A549 (cell line): ENCODE measurements around the gene TMTC1. TPM values are rescaled to one million over a fixed set of nuclear protein-coding genes. Genes with fewer than 3 reads are reported as not detected.

ENCODE experiments used
- ATAC-seq, 2 experiments: fragments of 200-7000 bp in 1 of 2; fragments of >200 bp in 1 of 2; cut with Nextera tagmentation in 1 of 2; cut with Tn5 transposase in 1 of 2; 3 replicates each; pipeline versions ENCODE4 v1.8.0 to v1.9.1; 2018 to 2020; ENCODE audit warnings: mild to moderate bottlenecking in 1 of 2, moderate library complexity in 1 of 2
- CTCF ChIA-PET: fragments of 300-600 bp; sonication (Branson Sonifier 250); formaldehyde crosslinking; extraction: SDS; loops from one replicate; lab custom pipeline; 2021; ENCODE audit warnings: antibody characterized with exemption, inconsistent platforms; lab: Yijun Ruan, JAX
- POLR2A ChIA-PET: fragments of 350-600 bp; formaldehyde crosslinking; extraction: SDS; loops from one replicate; lab custom pipeline; 2021; ENCODE audit warnings: antibody characterized with exemption, inconsistent platforms; lab: Yijun Ruan, JAX
- DNase-seq, 2 experiments: peaks; one replicate each; pipeline versions ENCODE4 v3.0.0 to v3.0.0-alpha.2; 2011 to 2016; ENCODE audit warnings: low read depth in 1 of 2, low spot score in 1 of 2
- FAIRE-seq: peaks from 2 replicates; lab custom pipeline; 2011; peaks lifted over from hg19 to GRCh38; lab: Jason Lieb, UNC
- H3K27ac ChIP-seq, 2 experiments: fragments of >200 bp; sonication (Bioruptor Twin); formaldehyde crosslinking; 3 replicates each; pipeline ENCODE4 v1.5.1; 2016 to 2017
- H3K4me1 ChIP-seq: fragments of >200 bp; sonication (Bioruptor Twin); formaldehyde crosslinking; 3 replicates; pipeline ENCODE4 v1.6.1; 2016
- H3K4me2 ChIP-seq: fragments of >200 bp; sonication (Bioruptor Twin); formaldehyde crosslinking; 3 replicates; pipeline ENCODE4 v1.6.1; 2016
- H3K4me3 ChIP-seq: fragments of >200 bp; sonication (Bioruptor Twin); formaldehyde crosslinking; 3 replicates; pipeline ENCODE4 v1.5.1; 2016
- H3K9me3 ChIP-seq: fragments of >200 bp; sonication (Bioruptor Twin); formaldehyde crosslinking; 3 replicates; pipeline ENCODE4 v1.6.1; 2016
- ATOH8 ChIP-seq: fragments of 250-450 bp; sonication (Bioruptor Pico); IDR thresholded peaks from 2 replicates; pipeline ENCODE4 v1.5.0; 2020; ENCODE audit warnings: low read depth, mild to moderate bottlenecking, moderate library complexity
- BCL3 ChIP-seq: fragments of >200 bp; sonication (Bioruptor Twin); formaldehyde crosslinking; IDR thresholded peaks from 3 replicates; pipeline ENCODE4 v1.6.1; 2016
- CBX8 ChIP-seq: fragments of 200-600 bp; sonication (generic); IDR thresholded peaks from 2 replicates; pipeline ENCODE4 v1.6.1; 2016
- ELK1 ChIP-seq: fragments of 150-350 bp; IDR thresholded peaks from 2 replicates; pipeline ENCODE4 v1.6.1; 2014; ENCODE audit warnings: low read depth, mild to moderate bottlenecking, low read length
- FOSB ChIP-seq: fragments of 250-450 bp; sonication (Bioruptor Pico); IDR thresholded peaks from 2 replicates; pipeline ENCODE4 v1.5.0; 2020; ENCODE audit warnings: mild to moderate bottlenecking, moderate library complexity
- HDAC2 ChIP-seq: fragments of 200-600 bp; sonication (generic); IDR thresholded peaks from 2 replicates; pipeline ENCODE4 v1.6.1; 2016
- JUN ChIP-seq, 2 experiments: fragments of >200 bp; sonication (Bioruptor Twin); formaldehyde crosslinking; IDR thresholded peaks; 2 replicates in 1 of 2; 3 replicates in 1 of 2; pipeline ENCODE4 v1.6.1; 2016 to 2017
- KDM5A ChIP-seq: fragments of 200-600 bp; sonication (generic); IDR thresholded peaks from 2 replicates; pipeline ENCODE4 v1.6.1; 2016; ENCODE audit warnings: antibody characterized with exemption, mild to moderate bottlenecking
- MYC ChIP-seq: IDR thresholded peaks from 2 replicates; pipeline ENCODE4 v1.6.1; 2012; ENCODE audit warnings: mild to moderate bottlenecking, inconsistent platforms, low read length, improper control_type of control experiment, borderline replicate concordance
- RAD21 ChIP-seq, 2 experiments: fragments of >200 bp in 1 of 2; sonication (Bioruptor Twin) in 1 of 2; formaldehyde crosslinking in 1 of 2; IDR thresholded peaks in 1 of 2; conservative IDR thresholded peaks in 1 of 2; 2 replicates in 1 of 2; 3 replicates in 1 of 2; pipeline ENCODE4 v1.6.1; 2012 to 2018; ENCODE audit warnings: inconsistent platforms in 1 of 2
- RNF2 ChIP-seq: fragments of 200-600 bp; sonication (generic); IDR thresholded peaks from 2 replicates; pipeline ENCODE4 v1.6.1; 2016; ENCODE audit warnings: low read depth, mild to moderate bottlenecking, antibody characterized with exemption, moderate library complexity, borderline replicate concordance
- ZC3H11A ChIP-seq: fragments of 450-650 bp; IDR thresholded peaks from 2 replicates; pipeline ENCODE4 v1.6.1; 2014; ENCODE audit warnings: antibody characterized with exemption, mild to moderate bottlenecking
- WGBS: methylation state at CpG from one replicate; pipeline ENCODE4 v1.1.6; 2017; ENCODE audit errors: missing lambda C conversion rate; 5-methylcytosine and 5-hydroxymethylcytosine counted together
- polyA plus RNA-seq, 4 experiments: library from polyadenylated mRNA; depleted of rRNA in 3 of 4; stranded (reverse); fragments of >200 nt; fragmentation: RNase III in 1 of 4; extraction: RNeasy Plus Mini Kit Qiagen cat#74134 plus additional on column Dnase treatment in 1 of 4; gene quantifications; 2 replicates in 3 of 4; 3 replicates in 1 of 4; pipeline ENCODE4 v1.2.3, GENCODE V29; 2011 to 2017
- TF ChIP-seq, protein P1 (sequence below): fragments of >200 bp; sonication (Bioruptor Twin); formaldehyde crosslinking; IDR thresholded peaks from 2 replicates; pipeline ENCODE4 v1.6.1; 2016

Gene TMTC1
- polyA plus RNA-seq, 2 of the 4 experiments (the other 2 are of a cell fraction), result 0.28 TPM; not detected in 1

DNA sequence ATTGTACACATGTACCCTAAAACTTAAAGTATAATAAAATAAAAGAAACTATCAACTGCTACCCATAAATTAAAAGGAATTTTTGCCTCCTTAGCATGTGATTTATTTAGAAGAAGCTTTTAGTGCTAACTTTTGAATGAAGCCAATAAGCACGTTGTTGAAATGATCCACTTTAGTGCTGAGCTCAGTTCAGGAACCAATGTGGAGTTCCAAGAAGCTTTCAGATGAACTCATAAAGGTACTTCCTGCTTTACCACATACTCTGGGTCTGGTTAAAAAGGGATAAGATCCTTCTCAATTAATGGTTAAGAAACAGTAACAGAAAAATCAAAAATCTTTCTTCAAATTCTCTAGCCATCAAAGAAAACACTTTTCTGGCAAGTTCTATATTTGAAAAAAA is 39.4 kb downstream of the TMTC1 start:
- no peaks in the 10 kb centered on the region for H3K4me1 ChIP-seq
- POLR2A ChIA-PET, result interaction anchor here (0.5 kb wide), 1 partner anchor 500 kb away, joined by 4 read pairs; no protein-coding TSS in a partner anchor
- DNase-seq (no peak), ATAC-seq (no peak), FAIRE-seq (no peak)
- TF ChIP-seq HDAC2 (no peak), FOSB (CRISPR knock-in tag) (no peak)
- H3K4me2 ChIP-seq, result no peak overlapping the region
- no peak overlapping the region for H3K4me3 ChIP-seq
- CTCF ChIA-PET, result interaction anchor here (0.7 to 1.2 kb wide), 2 partner anchors 14 to 74 kb away, joined by 3 to 4 read pairs; no protein-coding TSS in a partner anchor
- WGBS, result 3% methylated on average over 1 of the region's 1 CpG
- H3K9me3 ChIP-seq, result no peaks in the 10 kb centered on the region
- no peak overlapping the region for H3K27ac ChIP-seq

DNA sequence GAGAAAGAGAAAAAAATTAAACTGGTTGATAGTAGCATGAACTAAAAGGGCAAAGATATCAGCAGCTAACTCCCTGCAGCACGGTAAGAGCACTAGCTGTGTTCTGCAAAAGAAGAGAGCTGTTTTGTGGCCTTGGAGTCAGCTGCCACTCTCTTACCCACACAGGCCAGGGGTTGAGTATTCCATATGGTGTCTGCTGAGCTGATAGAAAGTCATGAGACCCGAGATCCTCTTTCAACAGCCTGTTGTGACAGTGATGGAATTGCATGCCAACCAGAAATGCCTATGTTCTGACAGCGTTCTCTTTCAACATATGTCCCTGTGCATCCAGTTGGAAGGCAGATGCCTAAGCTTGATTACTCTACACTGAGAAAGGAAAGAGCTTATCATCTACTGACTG is 39.9 kb downstream of the TMTC1 start:
- no peaks in the 10 kb centered on the region for H3K9me3 ChIP-seq
- no peak for DNase-seq
- TF ChIP-seq, protein P1, sequence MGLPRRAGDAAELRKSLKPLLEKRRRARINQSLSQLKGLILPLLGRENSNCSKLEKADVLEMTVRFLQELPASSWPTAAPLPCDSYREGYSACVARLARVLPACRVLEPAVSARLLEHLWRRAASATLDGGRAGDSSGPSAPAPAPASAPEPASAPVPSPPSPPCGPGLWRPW, result no peak
- no peak for TF ChIP-seq FOSB (CRISPR knock-in tag)
- no peak for TF ChIP-seq ZC3H11A
- TF ChIP-seq ATOH8 (CRISPR knock-in tag), result no peak
- no peak for TF ChIP-seq BCL3
- no peak for TF ChIP-seq MYC
- TF ChIP-seq JUN (IDR thresholded peaks at IDR 0.05), result no peak
- TF ChIP-seq ELK1, result no peak
- TF ChIP-seq, all 56 proteins: peak for 0
- H3K4me3 ChIP-seq, result no peak overlapping the region
- ChIA-PET CTCF (interaction anchor here (1.2 kb wide), 1 partner anchor 13 kb away, joined by 3 read pairs; no protein-coding TSS in a partner anchor), POLR2A (no interaction called here)
- H3K4me2 ChIP-seq, result no peak overlapping the region
- FAIRE-seq (no peak), ATAC-seq (no peak)
- WGBS, result 5% methylated on average over 3 of the region's 3 CpGs
- H3K4me1 ChIP-seq, result no peaks in the 10 kb centered on the region
- no peak overlapping the region for H3K27ac ChIP-seq

- Histone ChIP-seq H3K9me3 (no peaks in the 10 kb centered on the region), H3K4me2 (no peak overlapping the region), H3K4me3 (no peak overlapping the region), H3K4me1 (no peaks in the 10 kb centered on the region), H3K27ac (no peak overlapping the region)
- ATAC-seq (no peak), FAIRE-seq (no peak), DNase-seq (no peak)
- no peak for TF ChIP-seq KDM5A
- no peak for TF ChIP-seq RAD21 (conservative IDR thresholded peaks at IDR 0.05 in 1 of 2, IDR thresholded peaks at IDR 0.05 in 1 of 2)
- WGBS, result 5% methylated on average over 4 of the region's 4 CpGs
- ChIA-PET CTCF (no interaction called here), POLR2A (no interaction called here)
Measured at GRCh38 chr12:29743077-29743476, 40.7 kb downstream of the TMTC1 start.

DNA sequence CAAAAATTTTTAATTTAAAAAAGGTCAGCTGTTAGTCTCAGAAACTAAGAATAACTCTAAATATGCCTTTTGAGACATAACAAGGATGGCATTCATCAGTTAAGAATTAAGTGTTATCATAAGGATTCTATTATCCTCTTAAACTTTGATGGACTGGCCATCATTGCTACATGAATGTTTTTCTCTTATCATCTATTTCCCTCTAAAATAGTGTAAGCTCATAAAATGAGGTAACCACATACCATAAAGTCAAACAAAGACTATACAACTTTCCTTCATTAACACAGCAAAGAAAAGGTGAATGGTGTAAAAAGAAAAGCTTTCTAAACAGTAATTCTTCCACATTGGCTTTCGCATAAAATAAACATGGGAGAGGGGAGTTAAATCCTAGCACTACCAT is 41.1 kb downstream of the TMTC1 start:
- no peak for FAIRE-seq
- DNase-seq, result no peak
- H3K9me3 ChIP-seq, result no peaks in the 10 kb centered on the region
- TF ChIP-seq RNF2 (no peak), CBX8 (no peak)
- TF ChIP-seq, all 56 proteins: peak for 0
- Histone ChIP-seq H3K27ac (no peak overlapping the region), H3K4me1 (no peaks in the 10 kb centered on the region), H3K4me3 (no peak overlapping the region), H3K4me2 (no peak overlapping the region)
- 62% methylated on average over 1 of the region's 1 CpG for WGBS
- ChIA-PET CTCF (interaction anchor here (1.1 kb wide), 1 partner anchor 9 kb away, joined by 3 read pairs; no protein-coding TSS in a partner anchor), POLR2A (no interaction called here)
- ATAC-seq, result no peak
